NCI-H2107 treated with DMSO at 0.1 percent for 48 hours (cell line): Measurements from ENCODE around the gene PRUNE1.
A peak's percentile ranks its signal among the peaks of the same experiment; 100 is the strongest.

Source experiments
- DNase-seq: peaks from one replicate; lab custom pipeline; 2025; ENCODE audit not compliant: unreplicated experiment; lab: John Stamatoyannopoulos, UW

Gene PRUNE1

DNA sequence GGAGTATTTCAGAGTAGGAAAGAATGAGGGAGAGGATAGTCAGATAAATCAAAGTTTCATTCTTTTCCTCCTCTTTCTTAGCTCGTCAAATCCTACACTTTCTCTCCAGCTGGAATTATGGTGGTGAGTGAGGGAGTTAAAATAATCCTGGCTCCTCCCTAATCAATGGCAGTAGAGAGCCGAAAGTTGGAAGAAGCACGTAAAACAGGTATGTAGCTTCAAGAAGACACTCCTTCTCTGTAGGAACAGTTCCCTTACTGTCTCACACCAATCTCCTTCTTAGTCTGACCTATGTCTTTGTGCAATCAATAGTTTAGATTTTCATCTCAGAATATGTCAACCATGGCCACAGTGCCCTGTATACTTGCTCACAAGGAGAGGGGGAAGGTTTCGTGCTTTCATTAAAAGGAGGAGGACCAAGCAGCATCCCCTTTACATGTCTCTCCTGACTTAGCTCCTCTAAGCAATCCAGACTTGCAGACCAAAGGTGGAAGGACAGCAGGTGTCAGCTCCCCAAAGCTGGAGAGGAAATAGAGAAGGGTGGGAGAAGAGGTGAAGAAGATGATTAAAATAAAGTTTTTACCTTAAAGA is 2.4 kb upstream of the PRUNE1 start:
- DNase-seq: no peak

DNA sequence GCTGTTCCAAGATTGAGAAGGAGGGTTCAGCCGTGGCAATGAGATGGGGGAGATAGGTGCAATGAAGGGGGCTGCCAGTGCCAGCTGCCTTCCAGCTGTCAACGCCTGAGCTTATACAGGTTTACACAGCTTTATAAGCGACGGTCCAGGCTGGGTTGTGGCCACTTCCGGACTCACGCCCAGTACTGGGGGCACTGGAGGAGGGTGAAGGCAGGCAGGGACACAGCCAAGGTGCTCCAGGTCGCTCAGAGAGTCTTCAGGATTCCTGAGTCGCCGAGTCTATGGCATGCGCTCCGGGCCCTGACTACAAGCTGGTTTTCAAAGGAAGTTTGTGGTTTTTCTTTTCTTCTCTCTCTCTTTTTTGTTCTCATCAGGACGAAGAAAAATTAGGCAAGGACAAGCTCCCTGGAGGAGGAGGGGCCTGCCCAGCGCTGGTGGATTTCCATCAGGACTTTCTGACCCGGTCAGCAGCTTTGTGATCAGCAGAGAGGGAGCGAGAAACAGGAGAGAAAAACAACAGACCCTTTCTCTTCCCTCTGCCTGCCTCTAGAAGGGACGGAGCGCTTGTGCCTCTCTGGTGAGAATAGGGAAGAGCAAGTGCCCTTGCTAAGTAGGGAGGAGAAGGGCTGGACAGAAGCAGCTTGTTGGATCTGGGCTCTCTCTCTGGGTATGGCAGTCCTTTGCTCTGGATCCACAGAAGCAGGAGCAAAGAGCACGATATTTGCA is 1.8 kb upstream of the PRUNE1 start, which contains the start of gene MINDY1:
Gene MINDY1, minus strand, starts transcription at position 576 of the 726 bp plus-strand sequence. CDS start 4,285 bp downstream, outside the sequence.
- DNase-seq: peak; percentile 93

DNA sequence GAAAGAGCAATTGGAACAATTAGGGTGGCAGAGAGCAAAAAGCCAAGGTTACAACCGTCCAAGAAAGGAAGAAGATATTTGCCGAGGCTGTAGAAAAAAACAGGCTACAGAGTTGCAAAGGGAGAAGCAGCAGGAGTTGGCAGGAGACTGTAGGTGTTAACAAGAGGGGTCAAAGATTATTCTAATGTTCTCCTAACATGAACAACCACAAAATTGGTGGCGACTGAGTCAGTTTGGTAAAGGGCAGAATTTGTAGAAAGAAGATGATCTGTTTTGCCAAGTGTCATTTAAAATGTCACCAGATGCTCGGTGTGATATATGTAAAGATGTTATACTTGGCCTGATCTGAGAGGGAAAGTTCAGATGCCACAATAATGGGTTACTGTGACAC is 401 bp upstream of the PRUNE1 start:
- no peak for DNase-seq

DNA sequence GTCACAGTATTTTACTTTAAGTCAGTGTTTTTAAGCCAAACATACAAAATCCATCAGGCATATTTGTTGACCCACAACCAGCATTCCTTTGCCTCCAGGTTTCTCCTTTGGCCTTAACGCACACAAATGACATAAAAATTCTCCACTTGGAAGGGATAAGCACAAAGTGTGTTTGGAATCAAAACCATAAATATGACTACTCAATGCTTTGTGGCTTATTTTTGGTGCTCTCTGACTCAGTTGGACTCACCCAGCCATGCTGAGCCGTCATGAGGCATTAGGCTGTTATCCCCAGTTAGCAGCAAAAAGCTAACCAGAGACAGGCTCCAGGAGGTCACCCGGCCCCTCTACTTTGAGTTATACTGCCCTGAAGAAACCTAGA is 948 bp downstream of the PRUNE1 start:
- DNase-seq: no peak

DNA sequence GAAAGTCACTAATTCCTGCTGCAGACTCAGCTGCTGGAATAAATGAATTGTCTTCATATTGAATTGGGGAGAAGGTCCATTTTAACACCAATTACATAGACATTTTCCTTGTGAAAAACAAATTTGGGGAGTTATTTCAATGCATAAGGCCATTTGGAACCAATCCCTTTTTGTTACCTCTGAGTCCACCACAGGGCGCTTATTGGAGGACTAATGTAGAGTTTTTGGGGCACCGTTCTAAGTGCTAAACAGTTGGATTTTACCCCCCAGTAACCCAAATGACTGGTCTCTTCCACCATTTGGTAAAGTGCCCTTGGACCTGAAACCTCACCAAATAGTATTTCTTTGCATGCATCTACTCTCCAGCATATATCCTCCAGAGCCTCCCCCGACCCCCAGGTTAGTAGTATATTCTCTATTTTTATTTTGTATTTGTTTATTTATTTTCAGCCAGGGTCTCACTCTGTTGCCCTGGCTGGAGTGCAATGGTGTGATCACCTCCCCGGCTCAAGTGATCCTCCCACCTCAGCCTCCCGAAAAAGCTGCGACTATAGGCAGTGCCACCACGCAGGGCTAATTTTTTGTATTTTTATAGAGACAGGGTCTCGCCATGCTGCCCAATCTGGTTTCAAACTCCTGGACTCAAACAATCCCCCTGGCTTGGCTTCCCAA is 1.6 kb downstream of the PRUNE1 start:
- no peak for DNase-seq

DNA sequence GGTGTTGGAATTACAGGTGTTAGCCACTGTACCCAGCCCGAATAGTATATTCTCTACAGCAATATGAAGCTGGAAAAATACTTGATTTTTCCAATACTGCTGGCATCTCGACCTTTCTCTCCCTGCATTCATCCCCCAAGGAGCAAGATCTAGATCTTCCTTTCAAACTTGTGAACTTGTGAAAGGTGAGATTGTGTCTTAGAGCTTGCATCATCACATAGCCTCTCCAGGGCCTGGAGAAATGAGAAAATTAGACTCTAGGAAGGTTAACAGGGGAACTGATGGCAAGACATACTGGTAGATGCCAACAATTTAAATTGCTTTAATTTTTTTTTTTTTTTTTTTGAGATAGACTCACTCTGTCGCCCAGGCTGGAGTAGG is 2.1 kb downstream of the PRUNE1 start:
- no peak for DNase-seq

DNA sequence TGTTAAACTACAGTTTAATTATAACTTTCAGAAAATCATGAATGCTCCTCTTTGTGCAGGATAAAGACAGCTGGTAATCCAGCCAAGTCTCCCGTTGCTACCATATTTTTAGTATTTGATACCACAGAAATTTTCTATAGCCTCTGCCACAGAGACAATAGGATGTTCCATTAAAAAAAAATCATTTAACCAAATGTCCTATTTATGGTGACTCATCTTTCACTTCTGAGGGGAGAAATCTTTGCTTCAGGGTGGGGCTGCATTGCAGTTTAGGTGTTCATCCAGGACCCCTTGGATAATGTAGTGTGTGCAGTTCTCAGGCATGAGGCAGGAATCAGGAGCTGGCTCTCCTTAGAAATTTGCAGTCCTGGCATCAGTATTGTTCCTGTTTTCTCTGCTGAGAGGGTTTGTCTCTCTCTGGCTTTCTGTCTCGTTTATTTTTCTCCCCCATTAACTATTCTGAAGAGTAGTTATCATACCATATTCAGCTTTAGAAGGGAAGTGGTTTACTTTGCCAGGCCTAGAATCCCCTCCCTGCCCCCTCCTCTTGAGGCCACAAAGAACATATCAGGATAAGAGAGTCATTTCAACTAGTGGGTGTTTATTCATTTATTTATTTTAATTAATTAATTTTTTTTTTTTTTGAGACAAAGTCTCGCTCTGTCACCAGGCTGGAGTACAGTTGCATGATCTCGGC is 3.1 kb downstream of the PRUNE1 start:
- DNase-seq: no peak

DNA sequence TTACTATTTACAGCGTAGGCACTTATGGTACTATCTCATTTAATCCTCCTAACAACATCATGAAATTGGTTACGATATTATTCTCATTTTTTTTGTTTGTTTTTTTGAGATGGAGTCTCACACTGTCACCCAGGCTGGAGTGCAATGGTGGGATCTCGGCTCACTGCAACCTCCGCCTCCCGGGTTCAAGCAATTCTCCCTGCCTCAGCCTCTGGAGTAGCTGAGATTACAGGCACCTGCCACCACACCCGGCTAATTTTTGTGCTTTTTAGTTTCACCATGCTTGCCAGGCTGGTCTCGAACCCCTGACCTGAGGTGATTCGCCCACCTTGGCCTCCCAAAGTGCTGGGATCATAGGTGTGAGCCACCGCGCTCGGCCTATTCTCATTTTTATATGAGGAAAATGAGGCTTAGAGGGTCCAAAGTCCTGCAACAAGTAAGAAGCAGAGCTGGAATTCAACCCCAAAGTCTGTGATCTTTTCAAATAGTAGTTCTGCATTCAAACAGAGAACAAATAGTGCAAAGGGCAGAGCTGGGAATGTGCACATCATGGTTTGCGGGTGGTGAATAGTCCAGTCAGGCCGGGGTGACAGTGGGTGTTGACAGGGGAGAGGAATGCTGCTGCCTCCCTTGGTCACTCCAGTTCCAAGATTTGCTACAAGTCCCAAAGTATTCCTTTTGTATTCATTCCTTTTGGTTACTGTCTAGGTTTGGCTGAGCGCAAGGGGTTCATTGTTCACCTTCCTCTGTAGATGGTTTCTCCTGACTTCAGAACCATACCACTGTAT is 4.6 kb downstream of the PRUNE1 start:
- no peak for DNase-seq

DNA sequence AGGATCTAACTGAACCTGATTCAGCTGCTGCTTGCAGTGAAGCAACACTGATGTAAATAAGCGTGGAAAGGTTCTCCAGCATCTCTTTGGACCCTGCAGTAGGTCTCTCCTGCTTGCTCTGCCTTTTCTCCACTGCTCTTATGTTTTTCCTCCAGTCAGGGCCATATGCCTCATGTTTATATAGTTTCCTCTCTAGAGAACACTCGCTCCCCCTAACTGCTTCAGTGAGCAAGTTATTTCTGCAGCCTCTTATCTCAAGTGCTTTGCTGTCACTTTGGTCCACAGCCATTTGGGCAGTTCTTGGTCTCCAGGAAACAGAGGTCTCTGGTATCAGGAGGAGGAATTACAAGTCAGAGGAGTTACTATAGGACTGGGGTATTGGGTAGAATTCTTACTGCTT is 5.3 kb downstream of the PRUNE1 start:
- DNase-seq: peak; percentile 39

DNA sequence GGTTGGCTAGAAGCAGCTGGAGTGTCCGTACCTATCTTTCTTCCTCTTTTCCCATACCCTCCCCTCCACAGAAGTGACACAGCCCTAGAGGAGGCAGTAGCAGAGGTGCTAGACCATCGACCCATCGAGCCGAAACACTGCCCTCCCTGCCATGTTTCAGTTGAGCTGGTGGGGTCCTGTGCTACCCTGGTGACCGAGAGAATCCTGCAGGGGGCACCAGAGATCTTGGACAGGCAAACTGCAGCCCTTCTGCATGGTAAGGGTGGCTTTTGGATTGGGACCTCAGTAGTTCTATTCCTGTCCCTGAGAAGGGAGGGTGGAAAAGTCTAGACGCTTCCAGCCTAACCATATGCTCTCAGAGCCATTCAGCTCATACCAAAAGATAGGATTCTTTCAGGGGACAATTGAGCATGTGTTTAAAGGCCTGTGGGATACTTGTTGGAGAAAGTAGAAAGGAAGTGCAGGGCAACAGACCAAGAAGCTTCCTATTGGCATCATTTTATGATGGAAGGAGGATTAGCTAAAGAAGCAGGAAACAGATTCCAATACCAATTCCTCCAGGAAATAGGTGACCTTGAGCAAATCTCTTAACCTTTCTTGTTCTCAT is 16.4 kb downstream of the PRUNE1 start:
- DNase-seq: peak; percentile 58

DNA sequence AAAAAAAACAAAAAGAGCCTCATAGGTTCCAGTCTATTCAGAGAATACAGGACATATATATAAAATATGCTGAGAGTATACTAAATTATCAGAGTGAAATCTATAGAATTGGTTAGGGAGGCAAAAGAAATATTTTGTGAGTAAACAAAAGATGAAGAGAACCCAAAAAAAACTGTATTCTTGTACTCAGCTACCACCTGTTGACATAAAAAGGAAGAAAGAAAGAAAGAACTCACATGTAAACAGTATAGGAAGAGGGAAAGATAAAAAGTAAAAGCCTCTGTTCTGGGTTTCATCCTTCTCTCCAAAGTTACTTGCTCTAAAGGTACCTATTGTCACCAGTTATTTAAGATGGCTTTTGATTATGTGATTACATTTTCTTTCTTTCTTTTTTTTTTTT is 18.2 kb downstream of the PRUNE1 start:
- no peak for DNase-seq

DNA sequence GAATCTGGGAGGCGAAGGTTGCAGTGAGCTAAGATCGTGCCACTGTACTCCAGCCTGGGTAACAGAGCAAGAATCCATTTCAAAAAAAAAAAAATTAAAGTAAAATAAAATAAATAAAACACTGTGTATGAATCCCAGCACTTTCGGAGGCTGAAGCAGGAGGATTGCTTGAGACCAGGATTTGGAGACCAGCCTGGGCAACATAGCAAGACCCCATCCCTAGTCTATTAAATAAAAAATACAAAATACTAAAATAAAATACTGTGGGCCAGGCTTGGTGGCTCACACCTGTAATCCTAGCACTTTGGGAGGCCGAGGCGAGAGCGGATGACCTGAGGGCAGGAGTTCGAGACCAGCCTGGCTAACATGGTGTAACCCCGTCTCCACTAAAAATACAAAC is 23.9 kb downstream of the PRUNE1 start:
- DNase-seq: no peak

DNA sequence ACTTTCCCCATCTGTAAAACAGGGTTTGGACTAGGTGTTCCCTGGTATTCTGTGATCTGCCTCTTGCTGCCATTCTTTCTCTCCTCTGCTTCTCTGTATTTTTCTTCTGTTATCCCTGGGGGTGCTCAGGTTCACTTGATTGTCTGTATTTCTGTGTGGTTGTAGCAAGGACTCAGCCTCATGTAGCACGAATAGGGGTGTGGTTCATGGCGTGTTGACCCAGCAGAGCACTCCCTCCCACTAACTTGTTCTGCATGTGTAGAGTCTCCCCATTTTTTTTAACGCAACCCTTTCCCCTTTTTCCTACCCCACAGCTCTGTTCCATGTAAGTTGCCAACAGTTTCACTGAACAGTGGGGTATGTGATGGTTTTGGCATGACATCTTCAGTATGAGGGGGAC is 26.9 kb downstream of the PRUNE1 start:
- no peak for DNase-seq

DNA sequence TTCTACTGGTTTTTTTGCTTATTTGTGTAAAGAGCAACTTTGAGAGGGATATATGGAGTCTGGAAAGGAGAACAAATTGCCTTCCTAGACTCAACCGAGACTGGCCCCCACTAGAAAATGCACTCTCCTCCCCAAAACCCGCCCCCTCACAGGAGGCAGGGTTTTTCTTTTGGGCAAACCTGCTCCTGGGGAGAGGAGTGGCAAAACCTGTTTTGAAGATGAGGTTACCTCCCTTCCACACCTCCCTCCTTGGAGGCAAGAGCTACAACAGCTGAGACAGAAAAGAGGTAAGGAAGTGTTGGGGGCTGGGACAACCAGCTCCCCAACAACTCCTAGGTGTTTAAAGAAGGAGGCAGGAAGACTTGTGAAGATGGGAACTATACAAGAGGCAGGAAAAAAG is 28.1 kb downstream of the PRUNE1 start, which contains the start of gene BNIPL:
Gene BNIPL, plus strand, starts transcription at position 231 of the 400 bp plus-strand sequence. Its CDS starts 140 bp downstream, at position 371.
- DNase-seq: no peak

DNA sequence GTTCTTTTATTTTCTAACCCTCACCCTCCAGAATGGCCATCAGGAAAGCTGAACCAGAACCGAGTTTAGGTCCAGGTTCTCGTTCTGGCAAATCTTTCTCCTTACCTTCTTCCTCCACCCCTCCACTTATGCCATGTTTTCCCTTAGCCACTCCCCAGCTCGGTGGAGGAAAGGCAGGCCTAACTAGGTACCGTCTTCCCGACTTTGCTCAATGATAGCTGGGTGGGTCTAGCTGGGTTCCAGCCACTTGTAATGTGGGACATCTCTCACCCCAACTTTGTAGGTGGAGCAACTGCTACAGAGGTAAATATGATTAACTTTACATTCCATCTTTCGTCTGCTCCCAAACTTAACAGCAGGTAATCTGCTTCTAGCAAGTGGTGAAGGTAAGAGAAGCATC is 28.8 kb downstream of the PRUNE1 start:
- DNase-seq: no peak

DNA sequence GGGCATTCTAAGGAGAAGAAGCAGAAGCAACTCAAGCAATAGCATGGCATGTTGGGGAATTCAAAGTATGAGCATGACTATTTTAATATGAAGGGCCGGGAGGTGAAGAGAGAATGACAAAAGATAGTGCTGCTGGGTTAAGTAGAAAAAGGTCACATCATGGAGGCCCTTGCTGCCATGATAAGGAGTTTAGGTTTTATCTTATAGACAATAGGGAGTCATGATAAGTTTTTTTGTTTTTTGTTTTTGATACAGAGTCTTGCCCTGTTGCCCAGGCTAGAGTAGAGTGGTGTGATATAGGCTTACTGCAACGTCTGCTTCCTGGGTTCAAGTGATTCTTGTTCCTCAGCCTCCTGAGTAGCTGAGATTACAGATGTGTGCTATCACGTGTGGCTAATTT is 31.3 kb downstream of the PRUNE1 start:
- DNase-seq: no peak

DNA sequence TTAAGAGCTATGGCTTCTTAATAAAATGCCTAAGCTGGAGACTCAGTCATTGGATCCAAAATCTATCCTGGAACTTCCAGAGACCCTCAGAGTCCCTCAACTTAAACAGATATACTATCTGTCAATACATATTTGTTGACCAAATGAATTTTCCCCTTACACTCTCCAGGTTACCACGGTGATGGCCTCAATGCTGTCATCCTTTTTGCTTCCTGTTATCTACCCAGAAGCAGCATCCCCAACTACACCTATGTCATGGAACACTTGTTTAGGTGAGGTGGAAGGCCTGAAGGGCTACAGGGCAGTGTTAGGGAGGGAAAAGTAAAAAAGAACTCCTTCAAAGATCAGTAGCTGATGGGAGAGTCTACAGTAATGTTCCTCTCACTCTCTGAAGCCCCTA is 34.9 kb downstream of the PRUNE1 start:
- DNase-seq: no peak

DNA sequence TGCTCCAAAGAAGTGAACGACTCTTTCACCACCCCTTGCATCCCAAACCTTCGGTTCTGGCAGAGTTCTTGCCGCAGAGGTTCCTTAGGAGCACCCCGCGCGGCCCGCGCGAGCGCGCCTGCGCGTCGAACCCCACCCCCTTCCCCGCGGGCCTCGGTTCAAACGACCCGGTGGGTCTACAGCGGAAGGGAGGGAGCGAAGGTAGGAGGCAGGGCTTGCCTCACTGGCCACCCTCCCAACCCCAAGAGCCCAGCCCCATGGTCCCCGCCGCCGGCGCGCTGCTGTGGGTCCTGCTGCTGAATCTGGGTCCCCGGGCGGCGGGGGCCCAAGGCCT is 39.3 kb downstream of the PRUNE1 start, which contains the start of gene C1orf56:
Gene C1orf56, plus strand, starts transcription at position 161 of the 334 bp plus-strand sequence. Its CDS starts 97 bp downstream, at position 258.
- peak; percentile 34 for DNase-seq

DNA sequence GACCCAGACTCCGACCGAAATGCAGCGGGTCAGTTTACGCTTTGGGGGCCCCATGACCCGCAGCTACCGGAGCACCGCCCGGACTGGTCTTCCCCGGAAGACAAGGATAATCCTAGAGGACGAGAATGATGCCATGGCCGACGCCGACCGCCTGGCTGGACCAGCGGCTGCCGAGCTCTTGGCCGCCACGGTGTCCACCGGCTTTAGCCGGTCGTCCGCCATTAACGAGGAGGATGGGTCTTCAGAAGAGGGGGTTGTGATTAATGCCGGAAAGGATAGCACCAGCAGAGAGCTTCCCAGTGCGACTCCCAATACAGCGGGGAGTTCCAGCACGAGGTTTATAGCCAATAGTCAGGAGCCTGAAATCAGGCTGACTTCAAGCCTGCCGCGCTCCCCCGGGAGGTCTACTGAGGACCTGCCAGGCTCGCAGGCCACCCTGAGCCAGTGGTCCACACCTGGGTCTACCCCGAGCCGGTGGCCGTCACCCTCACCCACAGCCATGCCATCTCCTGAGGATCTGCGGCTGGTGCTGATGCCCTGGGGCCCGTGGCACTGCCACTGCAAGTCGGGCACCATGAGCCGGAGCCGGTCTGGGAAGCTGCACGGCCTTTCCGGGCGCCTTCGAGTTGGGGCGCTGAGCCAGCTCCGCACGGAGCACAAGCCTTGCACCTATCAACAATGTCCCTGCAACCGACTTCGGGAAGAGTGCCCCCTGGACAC is 39.8 kb downstream of the PRUNE1 start:
- peak; percentile 61 for DNase-seq

DNA sequence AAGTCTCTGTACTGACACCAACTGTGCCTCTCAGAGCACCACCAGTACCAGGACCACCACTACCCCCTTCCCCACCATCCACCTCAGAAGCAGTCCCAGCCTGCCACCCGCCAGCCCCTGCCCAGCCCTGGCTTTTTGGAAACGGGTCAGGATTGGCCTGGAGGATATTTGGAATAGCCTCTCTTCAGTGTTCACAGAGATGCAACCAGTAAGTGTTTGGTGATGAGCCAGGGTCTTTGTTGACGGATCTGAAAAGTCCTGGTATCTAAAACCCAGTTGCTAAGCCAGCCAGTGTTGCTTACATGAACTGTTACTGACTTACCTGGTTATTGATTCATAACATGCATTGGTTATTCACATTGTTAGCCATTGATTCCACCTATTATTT is 40.4 kb downstream of the PRUNE1 start:
- no peak for DNase-seq
